Stimulated activated CD4-positive, alpha-beta T cell treated with anti-CD3 and anti-CD28 coated beads, Interleukin-2, amount 100 ng/mL, for 48 hours (primary cell): ENCODE data around the gene NDFIP1.
"Not testable (repeated sequence)": the region's sequence is repeated elsewhere in the genome, so short reads cannot be mapped to it uniquely, and the experiment has no call there.

Source experiments
- DNase-seq, 2 donors: peaks; one replicate each; pipeline ENCODE4 v3.0.0-alpha.2; 2020

The NDFIP1 gene, protein sequence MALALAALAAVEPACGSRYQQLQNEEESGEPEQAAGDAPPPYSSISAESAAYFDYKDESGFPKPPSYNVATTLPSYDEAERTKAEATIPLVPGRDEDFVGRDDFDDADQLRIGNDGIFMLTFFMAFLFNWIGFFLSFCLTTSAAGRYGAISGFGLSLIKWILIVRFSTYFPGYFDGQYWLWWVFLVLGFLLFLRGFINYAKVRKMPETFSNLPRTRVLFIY

DNA sequence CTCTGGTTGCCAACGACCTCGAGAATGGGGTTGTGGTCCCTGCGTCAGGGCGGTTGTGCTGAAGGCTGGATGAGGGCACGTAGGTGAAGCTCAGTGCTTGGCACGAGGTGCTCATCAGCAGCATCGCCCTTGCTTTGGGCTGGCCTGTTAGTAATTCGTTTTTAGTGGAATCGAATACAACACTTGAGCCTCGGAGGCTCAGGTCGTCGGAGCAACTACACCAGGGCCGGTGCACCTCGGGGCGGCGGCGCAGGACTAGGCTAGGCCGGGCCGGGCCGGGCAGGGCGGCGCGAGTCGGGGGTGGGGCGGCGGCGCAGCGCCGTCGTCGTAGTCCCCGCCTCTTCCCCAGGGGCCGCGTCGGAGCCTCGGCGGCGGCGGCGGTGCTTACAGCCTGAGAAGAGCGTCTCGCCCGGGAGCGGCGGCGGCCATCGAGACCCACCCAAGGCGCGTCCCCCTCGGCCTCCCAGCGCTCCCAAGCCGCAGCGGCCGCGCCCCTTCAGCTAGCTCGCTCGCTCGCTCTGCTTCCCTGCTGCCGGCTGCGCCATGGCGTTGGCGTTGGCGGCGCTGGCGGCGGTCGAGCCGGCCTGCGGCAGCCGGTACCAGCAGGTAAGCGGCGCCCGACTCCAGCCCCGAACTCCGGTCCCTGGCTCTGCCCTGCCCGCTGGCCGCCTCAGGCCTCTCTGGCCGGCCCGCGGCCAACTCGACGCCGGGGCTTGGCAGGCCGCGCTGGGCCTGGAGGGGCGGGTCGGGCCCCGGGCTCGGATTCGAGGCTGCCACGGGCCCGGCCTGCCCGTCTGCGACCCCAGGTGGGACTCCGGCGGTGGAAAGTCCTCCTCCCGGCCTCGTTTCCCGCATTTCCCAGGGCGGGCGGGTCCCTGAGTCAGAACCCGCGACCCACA is at the start of gene NDFIP1:
Gene NDFIP1 (plus strand): TSS at position 348 of the 899 bp plus-strand sequence. CDS start 196 bp downstream, at position 544.
- peak; percentile 74 to 82 for DNase-seq

DNA sequence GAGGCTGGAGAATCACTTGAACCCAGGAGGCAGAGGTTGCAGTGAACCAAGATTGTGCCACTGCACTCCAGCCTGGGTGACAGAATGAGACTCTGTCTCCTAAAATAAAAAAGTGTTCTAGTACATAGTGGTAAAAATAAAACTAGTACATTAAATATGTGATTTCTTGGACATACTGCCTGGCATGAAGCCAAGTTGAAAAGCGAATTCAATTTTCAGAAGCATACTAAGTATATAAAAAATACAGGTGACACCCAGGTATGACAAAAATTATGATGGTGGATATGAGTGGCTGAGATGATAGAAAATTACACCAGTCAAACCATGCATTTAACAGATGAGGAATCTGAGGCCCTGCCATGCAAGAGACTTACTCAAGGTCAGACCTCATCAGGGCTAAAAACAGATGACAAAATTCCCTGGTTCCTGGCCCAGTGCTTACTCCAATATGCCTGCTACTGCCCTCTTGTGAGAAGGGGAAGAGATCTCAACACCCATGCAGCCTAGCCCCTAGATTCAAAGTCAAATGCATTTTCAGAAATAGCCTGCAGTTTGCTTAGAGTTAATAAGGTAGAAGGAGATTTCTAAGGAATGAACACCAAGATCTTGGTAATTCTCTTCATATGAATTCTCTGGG is 49.2 kb upstream of the NDFIP1 start:
- DNase-seq, result no peak

DNA sequence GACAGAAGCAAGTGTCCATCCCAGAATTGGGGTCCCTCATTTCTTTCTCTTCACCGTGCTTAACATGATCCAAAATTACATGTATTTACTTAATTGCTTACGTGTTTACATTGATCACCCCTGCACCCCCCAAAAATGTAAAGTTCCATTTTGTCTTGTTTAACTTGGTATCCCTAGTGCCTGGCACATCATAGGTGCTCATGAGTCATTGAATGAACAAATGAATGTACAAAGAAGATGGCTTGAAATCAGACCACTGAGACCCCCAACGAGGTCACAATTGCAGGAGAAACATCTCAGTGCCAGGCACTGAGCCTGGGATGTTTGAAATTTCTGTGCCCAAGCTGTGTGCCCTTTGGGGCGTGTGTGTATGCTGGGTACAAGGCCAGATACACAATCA is 45.2 kb upstream of the NDFIP1 start:
- no peak for DNase-seq

DNA sequence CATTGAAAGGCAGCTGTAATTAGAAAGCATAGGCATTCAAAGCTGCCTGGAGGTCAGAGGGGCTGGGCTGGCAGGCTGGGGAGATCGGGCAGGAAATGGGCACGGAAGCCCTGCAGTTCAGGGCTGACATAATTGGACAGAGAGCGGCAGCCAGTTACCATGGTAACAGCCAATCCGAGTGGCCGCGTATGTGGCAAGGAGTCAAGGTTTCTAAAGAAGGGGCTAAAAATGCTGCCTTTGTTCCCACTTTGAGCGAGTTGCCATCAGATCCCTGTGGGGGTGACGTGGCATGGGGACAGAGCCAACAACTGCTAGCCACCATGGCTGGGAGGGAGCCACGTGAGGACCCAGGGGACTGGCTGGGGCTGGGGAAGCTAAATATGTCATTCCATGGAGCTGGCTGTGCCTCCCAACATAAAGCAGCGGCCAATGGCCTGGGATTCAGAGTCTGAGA is 44.7 kb upstream of the NDFIP1 start:
- no peak for DNase-seq

DNA sequence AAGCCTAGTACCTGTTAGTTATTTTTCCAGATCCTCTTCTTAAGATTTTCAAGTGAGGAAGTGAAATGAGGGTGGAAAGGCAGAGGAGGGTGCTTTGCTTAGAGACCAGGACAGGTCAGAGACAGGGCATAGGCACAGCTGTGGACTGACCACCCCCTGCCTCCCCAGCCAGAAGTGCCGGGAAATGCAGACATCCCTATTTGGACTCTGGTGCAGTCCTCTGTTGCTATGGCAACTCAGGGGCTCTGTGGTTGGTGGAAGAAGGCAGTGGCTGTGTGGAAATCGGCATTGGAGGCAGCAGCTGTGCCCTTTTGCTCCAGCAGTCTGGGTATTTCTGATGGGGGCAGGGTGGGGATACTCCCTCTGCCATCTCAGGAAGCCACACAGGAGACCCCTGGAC is 43.3 kb upstream of the NDFIP1 start:
- no peak for DNase-seq

DNA sequence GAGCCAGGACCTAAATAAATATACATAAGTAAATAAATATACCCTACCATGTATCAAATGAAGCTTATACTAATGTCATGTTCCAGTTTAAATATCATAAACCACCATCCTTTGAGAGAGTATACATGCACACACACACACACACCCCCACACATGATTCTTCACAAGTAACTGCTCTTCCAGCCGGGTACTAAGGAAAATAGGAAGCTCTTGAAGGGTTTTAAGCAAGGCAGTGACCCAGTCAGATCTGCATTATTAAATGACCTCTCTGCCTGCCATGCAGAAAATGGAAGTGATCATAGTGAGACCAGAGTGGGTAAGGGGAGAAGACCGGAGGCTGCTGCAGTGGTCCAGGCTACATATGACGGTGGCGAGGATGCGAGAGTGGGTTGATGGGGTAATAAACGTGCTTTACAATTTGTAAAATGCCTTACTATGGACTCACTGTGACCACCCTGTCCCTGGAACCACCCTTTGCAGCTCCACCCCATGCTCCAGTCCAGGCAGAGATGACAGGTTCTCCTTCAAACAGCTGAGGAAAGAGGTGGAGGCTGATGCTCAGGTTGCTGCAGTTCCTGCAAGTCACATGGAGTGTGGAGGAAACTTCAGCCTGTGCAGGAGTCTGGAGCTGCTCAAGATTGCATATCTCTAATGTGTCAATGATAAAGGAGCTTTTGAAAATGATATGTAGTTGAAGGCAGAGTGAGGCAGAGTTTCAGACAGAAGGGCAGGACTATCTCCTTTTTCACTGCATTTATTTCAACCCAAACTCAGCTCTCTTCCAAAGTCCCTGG is 38.8 kb upstream of the NDFIP1 start:
- no peak for DNase-seq

DNA sequence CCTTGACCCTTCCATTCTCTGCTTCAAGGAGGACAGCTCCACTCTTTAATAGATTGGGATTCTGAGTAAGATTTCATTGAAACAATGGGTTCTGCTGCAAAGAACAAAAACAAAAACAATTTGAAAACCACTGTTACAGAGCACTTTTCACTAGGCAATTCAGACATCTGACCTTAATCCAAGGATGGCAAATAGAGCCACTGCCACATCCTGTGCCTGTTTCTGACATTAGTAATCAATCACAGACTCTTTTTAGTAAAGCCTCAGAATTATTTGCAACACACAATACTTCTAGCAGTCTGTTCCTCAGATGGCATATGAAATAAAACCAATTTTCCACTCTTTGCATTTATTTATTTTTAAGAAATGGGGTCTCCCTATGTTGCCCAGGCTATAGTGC is 37.8 kb upstream of the NDFIP1 start:
- no peak for DNase-seq

DNA sequence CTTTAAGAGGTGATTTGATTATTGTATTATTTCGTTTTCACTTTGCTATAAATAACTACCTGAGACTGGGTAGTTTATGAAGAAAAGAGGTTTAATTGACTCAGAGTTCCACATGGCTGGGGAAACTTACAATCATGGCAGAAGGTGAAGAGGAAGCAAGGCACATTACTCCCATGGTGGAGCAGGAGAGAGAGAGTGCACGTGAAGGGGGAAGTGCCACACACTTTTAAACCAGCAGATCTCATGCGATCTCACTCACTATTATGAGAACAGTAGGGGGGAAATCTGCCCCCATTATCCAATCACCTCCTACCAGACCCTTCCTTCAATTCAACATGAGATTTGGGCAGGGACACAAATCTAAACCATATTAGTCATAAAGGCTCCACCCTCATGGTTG is 36.1 kb upstream of the NDFIP1 start:
- DNase-seq, result no peak

DNA sequence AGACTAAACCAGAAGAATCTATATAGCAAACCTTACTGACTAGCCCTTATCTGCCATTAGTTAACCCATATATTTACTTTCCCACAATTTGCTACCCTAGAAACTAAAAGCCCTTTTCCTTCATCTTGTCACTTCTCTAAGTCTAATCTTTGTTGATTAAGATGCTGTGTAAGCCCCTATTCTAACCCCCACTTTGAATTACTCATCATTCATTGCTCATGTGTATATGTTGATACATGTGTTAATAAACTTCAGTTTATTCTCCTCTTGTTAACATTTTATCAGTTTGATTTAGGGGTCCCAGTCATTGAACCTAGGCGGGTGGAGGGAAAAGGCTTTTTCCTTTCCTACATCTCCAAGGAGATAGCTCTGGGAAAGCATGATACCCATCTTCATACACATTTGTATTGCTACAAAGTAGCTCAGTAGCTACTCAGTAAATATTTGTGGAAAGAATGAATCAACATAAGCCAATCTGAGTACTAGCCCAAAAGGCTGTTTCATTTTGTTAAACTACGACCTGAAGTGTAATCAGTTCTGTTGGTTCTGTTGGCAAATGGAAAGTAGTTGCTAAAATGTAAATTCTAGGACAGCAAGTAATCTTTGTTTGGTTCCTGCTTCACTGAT is 35.1 kb upstream of the NDFIP1 start:
- no peak for DNase-seq

DNA sequence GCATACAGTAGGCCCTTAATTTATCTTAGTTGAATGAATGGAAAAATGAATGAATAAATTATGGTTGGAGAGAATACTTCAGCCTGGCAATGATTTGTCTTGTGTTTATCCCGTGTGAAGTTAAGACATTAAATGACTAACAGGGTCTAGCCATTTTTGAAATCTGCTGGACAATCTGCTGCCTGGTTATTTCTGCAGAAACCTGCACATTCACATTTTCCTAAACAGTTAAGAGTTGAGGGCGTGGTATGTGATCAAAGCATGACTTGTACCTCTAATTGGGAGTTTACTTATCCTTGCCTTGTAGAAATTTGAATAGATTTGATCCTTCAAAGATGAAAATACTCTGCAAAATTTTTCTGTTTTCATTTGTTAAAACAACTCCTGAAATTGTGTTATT is 34.6 kb upstream of the NDFIP1 start:
- no peak for DNase-seq

DNA sequence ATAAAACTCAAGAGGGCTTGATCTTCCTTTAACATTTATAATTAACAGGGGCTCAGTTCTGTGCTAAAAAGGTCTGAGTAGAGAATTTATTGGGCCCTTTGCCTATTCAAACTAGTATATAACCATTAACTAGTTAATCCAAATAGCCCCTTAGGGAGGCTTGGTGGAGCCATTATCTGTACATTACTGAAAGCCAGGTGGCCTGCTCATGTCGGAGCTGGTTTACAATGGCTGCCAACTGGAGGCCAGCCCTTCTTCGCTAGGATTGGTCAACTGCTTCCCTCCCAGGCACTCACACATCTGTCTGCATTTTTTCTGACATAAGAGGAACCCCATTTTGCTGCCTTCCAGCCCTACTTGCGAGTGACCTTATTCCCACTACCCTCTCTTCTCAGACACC is 30.4 kb upstream of the NDFIP1 start:
- no peak for DNase-seq

DNA sequence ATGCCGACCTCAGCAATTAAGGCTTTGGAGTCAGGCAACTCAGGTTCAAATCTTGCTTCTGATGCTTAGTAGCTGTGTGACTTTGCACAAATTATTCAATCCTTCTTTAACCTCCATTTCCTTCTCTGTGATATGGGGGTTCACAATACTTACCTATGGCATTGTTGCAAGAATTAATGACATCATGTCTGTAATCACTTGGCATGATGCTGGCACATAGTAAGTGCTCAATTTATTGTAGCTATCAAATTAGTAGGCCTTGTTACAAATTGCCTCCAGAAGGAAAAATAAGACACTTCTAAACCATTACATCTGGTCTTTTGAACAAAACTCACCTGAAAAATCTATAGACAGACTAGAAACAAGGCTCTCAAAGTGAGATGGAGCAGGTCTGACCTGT is 29.9 kb upstream of the NDFIP1 start:
- no peak for DNase-seq

DNA sequence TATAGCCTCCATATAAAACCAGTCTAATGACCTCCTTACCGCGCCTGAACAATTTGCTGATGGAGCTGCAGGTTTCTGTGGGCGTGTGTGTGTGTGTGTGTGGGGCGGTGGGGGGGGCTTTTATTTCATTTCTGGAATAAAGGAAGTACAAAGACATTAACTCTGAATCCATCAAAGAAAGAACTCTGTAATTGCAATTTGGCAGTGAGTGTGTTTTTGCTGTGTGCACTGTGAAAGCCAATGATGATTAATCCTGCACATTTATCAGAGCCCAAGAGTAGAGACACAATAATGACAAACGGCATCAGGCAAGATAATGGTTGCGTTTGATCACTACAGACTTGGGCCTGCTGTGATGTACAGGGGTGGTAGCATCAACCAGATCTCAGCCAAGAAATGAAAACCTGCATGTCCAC is 29.3 kb upstream of the NDFIP1 start:
- no peak for DNase-seq

DNA sequence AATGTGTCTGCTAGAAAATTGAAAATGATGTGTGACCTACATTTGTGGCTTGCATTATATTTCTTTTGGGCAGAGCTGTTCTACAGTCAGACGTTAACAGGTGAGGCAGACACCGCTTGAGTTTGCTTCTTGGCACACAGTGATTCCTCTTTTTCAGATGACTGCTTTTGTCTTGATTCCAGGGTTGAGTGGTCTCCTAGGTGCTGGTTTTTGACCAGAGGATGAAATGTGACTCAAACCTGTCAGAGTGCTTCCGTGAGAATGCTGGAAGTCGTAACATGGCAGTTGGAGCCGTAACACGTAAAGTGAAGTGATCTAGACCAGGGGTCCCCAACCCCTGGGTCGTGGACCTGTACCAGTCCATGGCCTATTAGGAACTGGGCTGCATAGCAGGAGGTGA is 28.3 kb upstream of the NDFIP1 start:
- no peak for DNase-seq

DNA sequence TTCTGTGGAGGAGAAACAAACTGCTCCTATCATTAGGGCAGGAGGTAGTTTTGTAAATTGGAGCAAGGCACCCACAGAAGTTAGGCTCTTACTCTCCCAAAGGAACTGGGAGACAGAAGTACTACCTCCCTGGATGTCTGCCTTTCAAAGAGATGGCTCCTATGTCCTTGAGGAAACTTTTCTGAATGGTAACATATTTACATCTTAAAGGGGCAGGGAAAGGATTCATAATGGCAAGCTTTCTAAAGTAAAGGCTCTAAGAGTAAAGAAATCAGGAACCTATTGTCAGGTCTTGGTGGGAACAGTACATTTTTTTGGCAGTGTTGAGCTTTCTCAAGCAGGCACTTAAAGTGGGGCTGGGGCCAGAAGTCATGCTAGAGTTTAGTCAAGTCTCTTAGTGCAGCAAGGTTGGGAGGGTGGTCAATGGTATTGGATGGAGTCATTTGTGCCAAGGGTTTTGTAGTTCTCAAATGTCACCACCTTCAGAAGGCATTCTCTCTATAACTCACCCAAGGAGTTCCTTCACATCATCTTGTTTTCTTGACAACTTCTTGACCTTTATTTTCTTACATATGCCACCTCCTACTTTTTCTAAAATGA is 26.3 kb upstream of the NDFIP1 start:
- DNase-seq, result no peak

DNA sequence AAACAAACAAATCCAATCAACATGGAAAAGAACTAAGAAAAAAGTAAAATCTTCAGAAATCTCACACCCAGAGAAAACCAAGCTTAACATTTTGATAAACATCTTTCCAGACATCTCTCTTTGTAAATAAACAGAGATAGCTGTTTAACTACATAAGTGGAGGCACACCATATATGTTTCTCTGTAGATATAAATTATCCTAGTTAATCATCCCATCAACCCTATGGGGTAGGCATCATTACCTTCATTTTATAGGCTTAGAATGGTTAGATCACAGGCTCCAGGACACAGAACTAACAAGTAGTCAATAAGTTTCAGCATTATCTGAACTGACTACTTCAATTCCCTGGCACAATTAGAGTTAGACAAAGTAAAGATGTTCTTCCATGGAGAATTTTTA is 22.4 kb upstream of the NDFIP1 start:
- DNase-seq, result no peak

DNA sequence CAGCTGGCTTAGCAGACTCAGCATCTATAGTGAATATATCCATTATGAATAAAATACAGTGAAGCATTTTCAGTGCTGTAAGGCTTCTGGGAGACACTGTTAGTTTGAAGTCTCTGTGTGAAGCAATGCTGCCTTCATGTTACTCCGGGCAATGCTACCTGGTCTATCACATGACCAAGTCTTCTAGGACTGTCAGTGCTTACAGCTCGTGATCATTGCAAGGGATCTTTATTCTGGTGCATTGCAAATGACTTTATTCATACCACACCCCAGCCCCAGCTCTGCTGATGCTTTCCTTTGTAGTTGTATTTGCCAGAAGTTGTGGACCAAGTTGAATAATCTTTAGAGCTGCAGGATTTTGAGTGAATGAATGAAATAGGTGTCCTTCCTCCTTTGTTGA is 21.9 kb upstream of the NDFIP1 start:
- DNase-seq, result no peak

DNA sequence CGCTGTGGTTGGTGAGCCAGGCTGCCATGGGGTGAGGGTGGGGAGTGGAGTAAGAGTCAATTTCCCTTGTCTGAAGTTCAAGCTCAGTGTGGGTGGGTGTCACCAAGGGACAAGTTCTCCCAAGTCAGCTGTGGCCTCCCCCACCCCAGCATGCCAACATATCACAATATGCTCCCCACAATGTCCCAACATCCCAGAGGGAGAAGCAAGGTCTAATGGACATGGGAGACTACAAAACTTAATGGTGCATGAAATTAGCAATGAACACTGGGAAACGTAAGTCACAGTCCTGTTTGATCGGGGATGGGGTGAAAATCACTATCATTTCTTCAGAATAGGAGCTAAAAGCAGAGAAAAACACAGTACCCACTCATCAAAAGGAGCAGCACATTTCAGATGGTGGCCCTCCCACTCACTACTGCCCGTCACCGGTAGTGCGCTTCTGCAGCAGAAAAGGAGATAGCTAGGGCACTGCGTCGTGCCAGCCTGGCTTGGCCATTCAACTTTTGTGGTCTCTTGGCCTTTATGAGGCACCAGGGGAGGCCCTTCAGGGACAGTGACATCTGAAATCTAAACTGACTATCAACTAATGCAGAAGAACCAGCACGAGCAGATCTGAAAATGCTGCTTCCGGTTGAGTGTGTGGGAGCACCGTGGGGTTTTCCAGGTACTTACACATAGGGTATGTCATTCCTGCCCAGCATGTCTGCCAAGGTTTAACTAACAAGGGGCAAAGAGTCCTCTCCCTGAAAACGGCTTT is 20.5 kb upstream of the NDFIP1 start:
- DNase-seq, result peak; percentile 36 to 52

DNA sequence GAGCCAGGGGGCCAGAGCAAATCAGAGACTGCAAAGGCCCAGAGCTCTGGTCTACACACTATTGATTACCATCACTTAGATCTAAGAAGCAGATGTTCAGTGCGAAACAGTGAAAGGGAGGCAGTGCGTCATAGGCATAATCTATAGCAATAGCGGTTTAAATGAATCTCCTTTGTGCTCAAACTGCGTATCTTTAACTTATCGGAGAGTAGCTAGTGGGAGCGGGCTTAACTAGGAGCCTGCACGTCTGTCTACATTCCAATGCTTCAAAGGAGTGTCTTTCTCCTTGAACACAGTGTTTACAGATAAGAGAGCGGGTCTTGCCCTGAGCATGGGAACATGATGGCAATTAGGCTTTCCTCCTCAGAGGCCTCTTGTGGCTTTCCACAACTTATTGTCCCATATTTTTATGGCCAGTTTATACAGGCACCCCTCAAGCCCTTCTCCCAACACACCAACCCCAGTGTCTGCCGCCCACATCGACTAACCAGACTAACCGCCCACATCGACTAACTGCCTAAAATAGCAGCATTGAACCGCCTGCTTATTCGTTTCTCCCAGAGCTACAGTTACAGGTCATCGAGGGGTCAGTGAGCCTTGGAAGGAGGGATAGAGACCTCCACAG is 19.6 kb upstream of the NDFIP1 start:
- not testable (repeated sequence) for DNase-seq

DNA sequence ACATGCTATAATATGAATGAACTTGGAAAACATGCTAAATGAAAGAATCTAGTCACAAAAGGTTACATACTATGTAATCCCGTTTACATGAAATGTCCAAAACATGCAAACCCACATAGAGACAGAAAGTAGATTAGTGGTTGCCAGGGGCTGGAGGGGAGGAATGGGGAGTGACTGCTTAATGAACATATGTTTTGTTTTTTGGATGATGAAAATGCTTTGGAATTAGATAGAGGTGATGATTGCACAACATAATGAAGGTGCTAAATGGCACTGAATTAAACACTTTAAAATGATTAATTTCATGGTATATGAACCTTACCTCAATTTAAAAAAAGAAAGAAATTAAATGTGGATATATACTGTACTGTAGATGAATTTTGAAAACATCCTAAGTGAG is 17.6 kb upstream of the NDFIP1 start:
- no peak for DNase-seq

DNA sequence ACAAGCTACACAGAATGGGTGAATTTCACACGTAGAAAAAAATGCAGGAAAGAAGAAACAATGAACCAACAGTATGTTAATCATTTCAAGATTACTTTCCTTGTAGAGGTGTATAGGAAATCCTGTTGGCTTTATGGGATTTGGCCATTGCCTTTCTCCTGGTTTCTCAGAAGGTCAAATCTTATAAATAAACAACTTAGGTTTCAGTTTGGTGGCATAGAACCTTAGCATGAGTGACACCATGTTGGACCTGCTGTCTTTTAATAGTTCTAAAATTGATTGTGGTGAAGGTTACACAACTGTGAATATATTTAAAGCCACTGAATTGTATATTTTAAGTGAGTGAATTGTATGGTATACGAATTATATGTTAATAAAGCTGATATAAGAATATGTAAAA is 16.7 kb upstream of the NDFIP1 start:
- DNase-seq, result no peak
